T47D (cell line): Measurements from ENCODE around the gene CA4.
A peak's percentile ranks its signal among the peaks of the same experiment; 100 is the strongest.
"Not testable (repeated sequence)": the region's sequence is repeated elsewhere in the genome, so short reads cannot be mapped to it uniquely, and the experiment has no call there.

Source experiments
- DNase-seq, 2 experiments: peaks; one replicate each; pipeline versions ENCODE4 v3.0.0 to v3.0.0-alpha.2; 2011 to 2012; ENCODE audit warnings: low read depth in 1 of 2, low spot score in 1 of 2
- JUND ChIP-seq: IDR thresholded peaks from 2 replicates; pipeline ENCODE4 v1.6.1; 2012; ENCODE audit warnings: low read depth
- in situ Hi-C: cut with HindIII; loops from 2 replicates; pipeline ENCODE4 v1.10.0; 2016; ENCODE audit warnings: low sequenced_read_pairs, low pct_unique_long_range_greater_than_20kb

CA4 gene

GRCh38 chr17:60149691-60150582 is at the start of gene CA4:
TSS of gene CA4 (plus strand) at chr17:60149973. CDS start at chr17:60150035, 62 bp downstream.
- no peak for TF ChIP-seq JUND
- in situ Hi-C loops, result no loop called here
- no peak for DNase-seq

- DNase-seq, in situ Hi-C loops: not testable (repeated sequence)
Observed at GRCh38 chr17:60100577-60100976, 49.2 kb upstream of the CA4 start.

- DNase-seq, in situ Hi-C loops: not testable (repeated sequence)
Observed at GRCh38 chr17:60102015-60102631, 47.6 kb upstream of the CA4 start.

GRCh38 chr17:60102632-60103096 is 47.1 kb upstream of the CA4 start:
- in situ Hi-C loops, result no loop called here
- no peak for DNase-seq
- no peak for TF ChIP-seq JUND

- DNase-seq, result no peak
- no peak for TF ChIP-seq JUND
- in situ Hi-C loops, result no loop called here
Observed at GRCh38 chr17:60103957-60104356, 45.8 kb upstream of the CA4 start.

GRCh38 chr17:60106340-60107059 is 43.3 kb upstream of the CA4 start:
- in situ Hi-C loops, result no loop called here
- no peak for DNase-seq
- no peak for TF ChIP-seq JUND

- in situ Hi-C loops, result no loop called here
- DNase-seq, result peak; percentile 67 to 72
- TF ChIP-seq JUND, result no peak
Observed at GRCh38 chr17:60107526-60108257, 42.1 kb upstream of the CA4 start.

GRCh38 chr17:60108309-60108708 is 41.5 kb upstream of the CA4 start:
- DNase-seq, in situ Hi-C loops: not testable (repeated sequence)

GRCh38 chr17:60108712-60109111 is 41.1 kb upstream of the CA4 start:
- no peak for DNase-seq
- in situ Hi-C loops, result no loop called here
- no peak for TF ChIP-seq JUND

GRCh38 chr17:60109161-60109560 is 40.6 kb upstream of the CA4 start:
- no peak for DNase-seq
- in situ Hi-C loops, result no loop called here
- TF ChIP-seq JUND, result no peak

- in situ Hi-C loops, result no loop called here
- TF ChIP-seq JUND, result no peak
- no peak for DNase-seq
Observed at GRCh38 chr17:60110586-60110985, 39.2 kb upstream of the CA4 start.

GRCh38 chr17:60111661-60112060 is 38.1 kb upstream of the CA4 start:
- in situ Hi-C loops, DNase-seq: not testable (repeated sequence)

- DNase-seq, in situ Hi-C loops: not testable (repeated sequence)
Observed at GRCh38 chr17:60115364-60115763, 34.4 kb upstream of the CA4 start.

- in situ Hi-C loops, DNase-seq: not testable (repeated sequence)
Observed at GRCh38 chr17:60116196-60116595, 33.6 kb upstream of the CA4 start.

- DNase-seq, in situ Hi-C loops: not testable (repeated sequence)
Observed at GRCh38 chr17:60119162-60119561, 30.6 kb upstream of the CA4 start.

GRCh38 chr17:60119807-60120748 is 29.7 kb upstream of the CA4 start:
- DNase-seq, in situ Hi-C loops: not testable (repeated sequence)
